Keratinocyte (primary cell): ENCODE data around the gene ANKRD55. TPM values are rescaled to one million over a fixed set of nuclear protein-coding genes. Genes with fewer than 3 reads are reported as not detected.

Experiments
- DNase-seq: peaks from one replicate; pipeline ENCODE4 v3.0.0-alpha.2; 2011; ENCODE audit warnings: low read depth, missing footprints, low spot score
- FAIRE-seq: peaks from 2 replicates; lab custom pipeline; 2011; peaks lifted over from hg19 to GRCh38; lab: Jason Lieb, UNC
- H2AFZ ChIP-seq: 2 replicates; pipeline ENCODE4 v1.6.0; 2012; ENCODE audit warnings: low read length, control low read depth, inconsistent platforms; ENCODE audit not compliant: control insufficient read depth
- H3K27ac ChIP-seq: 2 replicates; pipeline ENCODE4 v1.5.1; 2011; ENCODE audit warnings: low read length; ENCODE audit not compliant: control insufficient read depth, insufficient read depth
- H3K27me3 ChIP-seq: 3 replicates; pipeline ENCODE4 v1.6.0; 2011; ENCODE audit warnings: low read length; ENCODE audit not compliant: control insufficient read depth, insufficient read depth; ENCODE audit errors: extremely low read depth
- H3K36me3 ChIP-seq, 2 experiments: 2 replicates in 1 of 2; 3 replicates in 1 of 2; pipeline ENCODE4 v1.5.1; 2011; ENCODE audit warnings: low read length in 2 of 2, mild to moderate bottlenecking in 1 of 2; ENCODE audit not compliant: control insufficient read depth in 2 of 2, insufficient read depth in 2 of 2; ENCODE audit errors: extremely low read depth in 1 of 2
- H3K4me1 ChIP-seq: 3 replicates; pipeline ENCODE4 v1.5.1; 2011; ENCODE audit warnings: low read length; ENCODE audit not compliant: control insufficient read depth, insufficient read depth; ENCODE audit errors: extremely low read depth
- H3K4me2 ChIP-seq: 3 replicates; pipeline ENCODE4 v1.6.0; 2011; ENCODE audit warnings: low read depth, low read length; ENCODE audit not compliant: control insufficient read depth, insufficient read depth; ENCODE audit errors: extremely low read depth
- H3K4me3 ChIP-seq, 3 experiments: fragments of 200-600 bp in 1 of 3; sonication (generic) in 1 of 3; 2 replicates in 2 of 3; 3 replicates in 1 of 3; pipeline ENCODE4 v1.5.1; 2011 to 2016; ENCODE audit warnings: low read length in 3 of 3, mild to moderate bottlenecking in 3 of 3, control low read depth in 2 of 3, inconsistent platforms in 1 of 3, low read depth in 1 of 3, mixed read lengths in 1 of 3, mixed run types in 1 of 3, moderate library complexity in 1 of 3; ENCODE audit not compliant: control insufficient read depth in 2 of 3, insufficient read depth in 2 of 3; ENCODE audit errors: extremely low read depth in 1 of 3
- H3K79me2 ChIP-seq: 2 replicates; pipeline ENCODE4 v1.6.0; 2012; ENCODE audit warnings: low read length; ENCODE audit not compliant: control insufficient read depth, insufficient read depth
- H3K9ac ChIP-seq: 3 replicates; pipeline ENCODE4 v1.6.0; 2011; ENCODE audit warnings: low read length; ENCODE audit not compliant: control insufficient read depth, insufficient read depth; ENCODE audit errors: extremely low read depth
- H3K9me1 ChIP-seq: 3 replicates; pipeline ENCODE4 v1.6.0; 2011; ENCODE audit warnings: low read length; ENCODE audit not compliant: control insufficient read depth, insufficient read depth; ENCODE audit errors: extremely low read depth
- H3K9me3 ChIP-seq: 2 replicates; pipeline ENCODE4 v1.5.1; 2012; ENCODE audit warnings: low read depth, low read length; ENCODE audit not compliant: control insufficient read depth
- H4K20me1 ChIP-seq: 3 replicates; pipeline ENCODE4 v1.6.0; 2011; ENCODE audit warnings: low read length; ENCODE audit not compliant: control insufficient read depth, insufficient read depth; ENCODE audit errors: extremely low read depth
- EZH2 ChIP-seq: IDR thresholded peaks from one replicate; pipeline ENCODE4 v1.6.1; 2012; ENCODE audit warnings: inconsistent platforms, mild to moderate bottlenecking, low read length, moderate library complexity
- dilution Hi-C: fragments of 300-500 bp; cut with MboI; formaldehyde crosslinking; loops from one replicate; pipeline ENCODE4 v1.7.0; 2020; ENCODE audit warnings: low sequenced_read_pairs; ENCODE audit not compliant: extremely low pct_ligation_motif_present
- polyA plus RNA-seq, 5 experiments: library from polyadenylated mRNA; depleted of rRNA in 3 of 5; stranded (reverse) in 3 of 5; stranded (forward) in 1 of 5; unstranded in 1 of 5; fragments of >200 nt; gene quantifications; 1 replicate in 1 of 5; 2 replicates in 3 of 5; 3 replicates in 1 of 5; pipeline versions ENCODE4 v1.2.1 to v1.2.3, GENCODE V29; 2011 to 2012; ENCODE audit warnings: missing spikeins in 2 of 5, low read depth in 1 of 5, low replicate concordance in 1 of 5
- TF ChIP-seq, protein P1 (sequence below), 3 experiments: IDR thresholded peaks in 1 of 3; conservative IDR thresholded peaks in 1 of 3; optimal IDR thresholded peaks in 1 of 3; 2 replicates in 2 of 3; 3 replicates in 1 of 3; pipeline versions ENCODE3 to v1.5.1; 2011; ENCODE audit warnings: low read length in 3 of 3, mild to moderate bottlenecking in 3 of 3, moderate library complexity in 2 of 3, control low read depth in 1 of 3, inconsistent platforms in 1 of 3; ENCODE audit not compliant: insufficient read depth in 2 of 3; ENCODE audit errors: extremely low read depth in 1 of 3

The ANKRD55 gene
- polyA plus RNA-seq, 1 donor (not counting 4 experiments of a cell fraction or from before 2014, with no cell fraction given), result not detected

DNA sequence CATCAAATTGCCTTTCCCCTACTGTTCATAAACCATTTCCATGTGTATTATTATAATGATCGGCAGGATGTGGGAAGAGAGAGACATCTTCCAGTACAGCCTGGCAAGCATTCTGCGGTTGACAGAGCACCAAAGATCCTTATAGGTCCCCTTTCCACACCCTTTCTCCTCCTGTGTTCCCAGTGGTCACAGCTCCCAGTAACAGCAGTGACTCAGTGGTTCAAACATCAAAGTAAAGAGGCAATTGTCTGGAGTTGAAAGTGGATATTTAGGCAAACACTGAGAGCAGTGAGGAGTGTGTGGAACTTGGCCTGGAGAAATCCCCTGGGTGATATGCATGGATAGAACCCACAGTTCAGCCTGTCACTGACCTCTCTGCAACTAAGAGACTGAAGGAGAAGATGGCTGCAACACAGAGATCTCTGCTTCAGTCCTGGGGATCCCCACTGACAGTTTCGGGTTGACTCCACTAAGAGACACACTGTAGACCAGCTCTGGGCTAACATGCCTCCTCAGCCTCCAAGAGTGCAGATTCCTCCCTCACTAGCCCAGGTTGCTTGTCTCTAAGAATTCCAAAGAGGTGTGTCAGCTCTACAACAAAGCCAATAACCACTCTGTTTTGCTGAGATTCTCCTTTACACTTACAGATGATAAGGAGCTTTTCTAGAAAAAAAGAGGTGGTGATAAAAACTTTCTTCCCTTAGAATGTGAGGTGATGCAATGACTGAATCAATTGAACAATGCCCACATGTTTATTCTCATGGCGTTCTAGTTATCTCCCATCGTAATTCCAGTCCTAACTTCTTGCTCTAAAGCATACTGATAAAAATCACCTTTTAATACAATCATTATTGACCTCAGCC is 143.9 kb downstream of the ANKRD55 start:
- peak; percentile 32 for DNase-seq
- dilution Hi-C loops, result no loop called here
- Histone ChIP-seq H3K79me2 (no peaks in the 10 kb centered on the region), H3K9me1 (no peaks in the 10 kb centered on the region), H3K4me3 (no peak overlapping the region), H4K20me1 (no peaks in the 10 kb centered on the region), H3K27me3 (no peaks in the 10 kb centered on the region), H2AFZ (no peak overlapping the region), H3K4me2 (no peak overlapping the region), H3K9ac (no peak overlapping the region), H3K9me3 (no peaks in the 10 kb centered on the region), H3K4me1 (peaks cover 9% of the 10 kb centered on the region), H3K36me3 (no peaks in the 10 kb centered on the region), H3K27ac (no peak overlapping the region)
- TF ChIP-seq, protein P1, sequence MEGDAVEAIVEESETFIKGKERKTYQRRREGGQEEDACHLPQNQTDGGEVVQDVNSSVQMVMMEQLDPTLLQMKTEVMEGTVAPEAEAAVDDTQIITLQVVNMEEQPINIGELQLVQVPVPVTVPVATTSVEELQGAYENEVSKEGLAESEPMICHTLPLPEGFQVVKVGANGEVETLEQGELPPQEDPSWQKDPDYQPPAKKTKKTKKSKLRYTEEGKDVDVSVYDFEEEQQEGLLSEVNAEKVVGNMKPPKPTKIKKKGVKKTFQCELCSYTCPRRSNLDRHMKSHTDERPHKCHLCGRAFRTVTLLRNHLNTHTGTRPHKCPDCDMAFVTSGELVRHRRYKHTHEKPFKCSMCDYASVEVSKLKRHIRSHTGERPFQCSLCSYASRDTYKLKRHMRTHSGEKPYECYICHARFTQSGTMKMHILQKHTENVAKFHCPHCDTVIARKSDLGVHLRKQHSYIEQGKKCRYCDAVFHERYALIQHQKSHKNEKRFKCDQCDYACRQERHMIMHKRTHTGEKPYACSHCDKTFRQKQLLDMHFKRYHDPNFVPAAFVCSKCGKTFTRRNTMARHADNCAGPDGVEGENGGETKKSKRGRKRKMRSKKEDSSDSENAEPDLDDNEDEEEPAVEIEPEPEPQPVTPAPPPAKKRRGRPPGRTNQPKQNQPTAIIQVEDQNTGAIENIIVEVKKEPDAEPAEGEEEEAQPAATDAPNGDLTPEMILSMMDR (optimal IDR thresholded peaks at IDR 0.05 in 1 of 3, IDR thresholded peaks at IDR 0.05 in 1 of 3, conservative IDR thresholded peaks at IDR 0.05 in 1 of 3; ENCODE audit: extremely low read depth in 1 of 3, insufficient read depth in 2 of 3, low read length in 3 of 3), result no peak
- TF ChIP-seq EZH2, result no peak
- peak; percentile 5 for FAIRE-seq

DNA sequence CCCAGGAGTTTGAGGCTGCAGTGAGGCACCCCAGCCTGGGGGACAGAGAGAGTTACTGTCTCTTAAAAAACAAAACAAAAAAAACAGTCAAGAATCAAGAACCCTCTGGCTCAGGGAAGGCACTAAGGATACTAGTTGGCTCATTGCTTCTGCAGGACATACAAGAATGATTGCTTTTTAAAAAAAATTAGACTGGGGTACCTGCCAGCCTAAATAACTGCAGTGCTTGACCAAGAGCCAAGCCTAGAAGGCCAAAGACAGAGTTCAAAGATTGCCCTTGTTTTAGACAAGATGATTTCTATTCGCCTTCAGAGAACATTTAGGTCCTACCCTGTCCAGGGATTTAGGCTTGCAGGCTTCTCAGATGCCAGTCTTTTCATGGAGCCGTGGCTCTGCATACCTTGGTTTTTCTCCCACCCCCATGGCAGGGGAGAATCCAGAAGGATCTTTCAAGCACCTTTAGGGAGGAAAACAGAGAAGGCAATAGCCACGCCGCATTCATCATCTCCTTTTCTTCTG is 144.6 kb downstream of the ANKRD55 start:
- DNase-seq, result no peak
- H3K36me3 ChIP-seq, result no peaks in the 10 kb centered on the region
- H3K27ac ChIP-seq, result no peak overlapping the region
- dilution Hi-C loops, result no loop called here
- H3K9ac ChIP-seq, result no peak overlapping the region
- H3K79me2 ChIP-seq, result no peaks in the 10 kb centered on the region
- FAIRE-seq, result no peak
- H3K27me3 ChIP-seq, result no peaks in the 10 kb centered on the region
- H3K9me3 ChIP-seq, result no peaks in the 10 kb centered on the region
- TF ChIP-seq EZH2, result no peak
- TF ChIP-seq, protein P1 (optimal IDR thresholded peaks at IDR 0.05 in 1 of 3, IDR thresholded peaks at IDR 0.05 in 1 of 3, conservative IDR thresholded peaks at IDR 0.05 in 1 of 3; ENCODE audit: extremely low read depth in 1 of 3, insufficient read depth in 2 of 3, low read length in 3 of 3), result no peak
- H3K9me1 ChIP-seq, result no peaks in the 10 kb centered on the region
- H4K20me1 ChIP-seq, result no peaks in the 10 kb centered on the region
- H3K4me3 ChIP-seq, result no peak overlapping the region
- no peak overlapping the region for H3K4me2 ChIP-seq
- no peak overlapping the region for H2AFZ ChIP-seq
- H3K4me1 ChIP-seq, result peaks cover 9% of the 10 kb centered on the region
